Activated CD4-positive, alpha-beta T cell treated with anti-CD3 and anti-CD28 coated beads for 36 hours (primary cell): ENCODE measurements around the gene NFATC2. TPM values are rescaled to one million over a fixed set of nuclear protein-coding genes. Genes with fewer than 3 reads are reported as not detected.

Experiments used
- ATAC-seq: fragments of 200-7000 bp; cut with Tn5 transposase; one replicate; pipeline ENCODE4 v1.10.0; 2021; ENCODE audit warnings: mild to moderate bottlenecking, moderate library complexity
- CTCF ChIA-PET: fragments of 350-600 bp; sonication (Branson Sonifier 250); formaldehyde crosslinking; loops from one replicate; lab custom pipeline; 2021; ENCODE audit warnings: antibody characterized with exemption; lab: Charles Lee
- POLR2A ChIA-PET: fragments of 350-600 bp; sonication (Branson Sonifier 250); formaldehyde crosslinking; loops from one replicate; lab custom pipeline; 2021; ENCODE audit warnings: antibody characterized with exemption, inconsistent platforms; lab: Charles Lee
- DNase-seq: peaks from one replicate; pipeline ENCODE4 v3.0.0-alpha.2; 2020
- H3K27ac Mint-ChIP-seq: one replicate; pipeline ENCODE4 v1.8.0; 2021; ENCODE audit warnings: mixed read lengths
- H3K27me3 Mint-ChIP-seq: one replicate; pipeline ENCODE4 v1.8.0; 2021; ENCODE audit warnings: mixed read lengths
- H3K36me3 Mint-ChIP-seq: one replicate; pipeline ENCODE4 v1.8.0; 2021; ENCODE audit warnings: low read depth, mixed read lengths
- H3K4me1 Mint-ChIP-seq: one replicate; pipeline ENCODE4 v1.8.0; 2021; ENCODE audit warnings: mixed read lengths
- H3K4me3 Mint-ChIP-seq: one replicate; pipeline ENCODE4 v1.8.0; 2021; ENCODE audit warnings: mild to moderate bottlenecking, moderate library complexity, mixed read lengths
- H3K9me3 Mint-ChIP-seq: one replicate; pipeline ENCODE4 v1.8.0; 2021; ENCODE audit warnings: low read depth, mixed read lengths
- intact Hi-C, 2 experiments: fragments of 100-400 bp; cut with DNase I in 1 of 2; cut with micrococcal nuclease in 1 of 2; formaldehyde crosslinking; loops; one replicate each; pipeline versions ENCODE4 v1.14.2 to v1.15.1; 2022 to 2024; cut with DNase I, micrococcal nuclease
- total RNA-seq, 2 experiments: library from RNA; stranded (reverse); gene quantifications; one replicate each; pipeline ENCODE4 v1.2.3, GENCODE V29; 2021

NFATC2 gene
- total RNA-seq, 2 experiments from 2014 or later = 38.5 to 49.8 TPM

GRCh38 chr20:51412951-51413481 lies 129.5 kb downstream of the NFATC2 start:
- Mint-ChIP-seq H3K4me1 (peaks cover 76% of the 10 kb centered on the region), H3K27me3 (no peaks in the 10 kb centered on the region), H3K27ac (no peak overlapping the region), H3K4me3 (no peak overlapping the region), H3K36me3 (peaks cover 60% of the 10 kb centered on the region), H3K9me3 (no peaks in the 10 kb centered on the region)
- ATAC-seq (no peak), DNase-seq (no peak)
- ChIA-PET CTCF (interaction anchor here (0.9 kb wide), 1 partner anchor 183 kb away, joined by 3 read pairs; no protein-coding TSS in a partner anchor), POLR2A (interaction anchor here (0.6 kb wide), 1 partner anchor 45 kb away, joined by 3 read pairs; no protein-coding TSS in a partner anchor)
- intact Hi-C loops = no loop called here

GRCh38 chr20:51412333-51412871 lies 130.1 kb downstream of the NFATC2 start:
- POLR2A ChIA-PET = no interaction called here
- no peak overlapping the region for H3K4me3 Mint-ChIP-seq
- H3K4me1 Mint-ChIP-seq = peaks cover 72% of the 10 kb centered on the region
- no peaks in the 10 kb centered on the region for H3K9me3 Mint-ChIP-seq
- no peaks in the 10 kb centered on the region for H3K27me3 Mint-ChIP-seq
- peak overlapping the region; percentile 25 for H3K27ac Mint-ChIP-seq
- CTCF ChIA-PET = no interaction called here
- H3K36me3 Mint-ChIP-seq = peaks cover 60% of the 10 kb centered on the region
- intact Hi-C loops = no loop called here
- peak; percentile 23 for ATAC-seq
- no peak for DNase-seq

DNA sequence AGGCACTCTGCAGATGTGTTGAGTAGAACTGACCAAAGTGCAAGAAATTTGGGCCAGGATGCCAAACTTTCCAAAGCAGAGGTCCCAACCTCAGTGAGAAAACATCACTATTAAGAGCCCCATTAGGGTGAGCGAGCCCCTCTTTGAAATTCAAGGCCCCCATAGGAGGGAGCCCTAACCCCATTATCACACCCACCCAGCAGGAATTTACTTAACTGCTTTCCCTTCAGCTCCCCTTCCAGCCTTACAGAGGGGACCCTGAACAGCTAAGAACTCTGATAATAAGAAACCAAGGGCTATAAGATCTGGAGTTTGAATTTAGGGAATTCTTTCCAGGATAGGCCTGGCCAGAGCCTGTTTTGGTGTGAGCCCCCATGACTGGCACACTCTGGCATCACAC lies 130.6 kb downstream of the NFATC2 start:
- no peak overlapping the region for H3K4me3 Mint-ChIP-seq
- ChIA-PET POLR2A (no interaction called here), CTCF (no interaction called here)
- H3K4me1 Mint-ChIP-seq = peaks cover 72% of the 10 kb centered on the region
- H3K27me3 Mint-ChIP-seq = no peaks in the 10 kb centered on the region
- H3K9me3 Mint-ChIP-seq = no peaks in the 10 kb centered on the region
- ATAC-seq = no peak
- intact Hi-C loops = no loop called here
- H3K27ac Mint-ChIP-seq = peak overlapping the region; percentile 25
- peaks cover 58% of the 10 kb centered on the region for H3K36me3 Mint-ChIP-seq
- no peak for DNase-seq

DNA sequence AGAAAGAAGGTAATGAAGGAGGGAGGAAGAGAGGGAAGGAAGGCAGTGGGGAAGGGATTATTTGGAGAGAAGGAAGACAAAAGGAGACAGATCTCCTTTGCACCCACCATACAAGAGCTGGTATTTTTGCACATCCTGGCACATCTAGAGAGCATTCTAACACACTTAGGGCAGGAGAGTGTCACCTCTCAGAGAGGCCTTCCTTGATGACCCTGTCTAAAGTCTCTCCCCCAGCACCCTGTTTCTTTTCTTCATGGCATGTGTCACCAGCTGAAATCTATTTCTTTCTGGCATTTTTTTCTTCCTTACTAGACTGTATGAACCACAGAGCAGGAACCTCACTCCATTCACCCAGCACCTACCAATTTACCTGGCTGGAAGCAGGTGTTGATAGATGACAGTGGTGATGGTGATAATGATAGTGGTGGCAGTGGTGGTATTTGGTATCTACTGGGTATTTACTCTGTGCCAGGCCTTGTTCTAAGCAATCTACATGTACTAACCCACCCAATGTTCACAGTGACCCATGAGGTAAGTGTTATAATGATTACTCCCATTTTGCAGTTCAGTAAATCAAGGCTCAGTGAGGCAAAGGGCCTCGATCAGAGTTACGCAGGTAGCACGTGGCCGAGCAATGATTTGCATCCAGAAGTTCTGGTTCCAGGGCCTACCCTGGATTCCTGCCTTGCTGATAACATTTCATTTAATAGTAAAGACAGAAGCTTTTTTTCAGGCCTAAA lies 131.8 kb downstream of the NFATC2 start:
- intact Hi-C loops = no loop called here
- ChIA-PET POLR2A (no interaction called here), CTCF (no interaction called here)
- ATAC-seq (no peak), DNase-seq (no peak)
- no peaks in the 10 kb centered on the region for H3K27me3 Mint-ChIP-seq
- H3K27ac Mint-ChIP-seq = peak overlapping the region; percentile 59
- H3K36me3 Mint-ChIP-seq = peaks cover 59% of the 10 kb centered on the region
- H3K9me3 Mint-ChIP-seq = no peaks in the 10 kb centered on the region
- H3K4me3 Mint-ChIP-seq = no peak overlapping the region
- H3K4me1 Mint-ChIP-seq = peaks cover 74% of the 10 kb centered on the region

GRCh38 chr20:51409192-51409880 lies 133.2 kb downstream of the NFATC2 start:
- ChIA-PET POLR2A (no interaction called here), CTCF (no interaction called here)
- no peaks in the 10 kb centered on the region for H3K27me3 Mint-ChIP-seq
- no peak overlapping the region for H3K4me3 Mint-ChIP-seq
- intact Hi-C loops = no loop called here
- ATAC-seq (no peak), DNase-seq (no peak)
- H3K36me3 Mint-ChIP-seq = peaks cover 64% of the 10 kb centered on the region
- no peaks in the 10 kb centered on the region for H3K9me3 Mint-ChIP-seq
- H3K4me1 Mint-ChIP-seq = peaks cover 75% of the 10 kb centered on the region
- H3K27ac Mint-ChIP-seq = peak overlapping the region; percentile 63

GRCh38 chr20:51404297-51405060 lies 138.0 kb downstream of the NFATC2 start:
- ChIA-PET CTCF (interaction anchor here (0.6 to 2.1 kb wide), 9 partner anchors 18 to 250 kb away, joined by 3 to 10 read pairs (median 4); no protein-coding TSS in a partner anchor), POLR2A (interaction anchor here (0.7 to 1.9 kb wide), 12 partner anchors 9 to 193 kb away, joined by 3 to 11 read pairs (median 4); no protein-coding TSS in a partner anchor)
- DNase-seq (peak; percentile 94), ATAC-seq (peak; percentile 81)
- Mint-ChIP-seq H3K27ac (peak overlapping the region; percentile 96), H3K4me3 (peak overlapping the region; percentile 1), H3K4me1 (peaks cover 89% of the 10 kb centered on the region), H3K27me3 (no peaks in the 10 kb centered on the region), H3K9me3 (no peaks in the 10 kb centered on the region), H3K36me3 (peaks cover 71% of the 10 kb centered on the region)
- intact Hi-C loops = loop anchor here (1.0 to 5.0 kb wide), 9 partner anchors 18 to 1067 kb away; partner anchors contain the start of gene NFATC2 (in 1 of the 2)

GRCh38 chr20:51403466-51404220 lies 138.9 kb downstream of the NFATC2 start:
- peaks cover 91% of the 10 kb centered on the region for H3K4me1 Mint-ChIP-seq
- POLR2A ChIA-PET = interaction anchor here (0.7 to 1.9 kb wide), 5 partner anchors 77 to 127 kb away, joined by 3 to 6 read pairs (median 3); no protein-coding TSS in a partner anchor

DNA sequence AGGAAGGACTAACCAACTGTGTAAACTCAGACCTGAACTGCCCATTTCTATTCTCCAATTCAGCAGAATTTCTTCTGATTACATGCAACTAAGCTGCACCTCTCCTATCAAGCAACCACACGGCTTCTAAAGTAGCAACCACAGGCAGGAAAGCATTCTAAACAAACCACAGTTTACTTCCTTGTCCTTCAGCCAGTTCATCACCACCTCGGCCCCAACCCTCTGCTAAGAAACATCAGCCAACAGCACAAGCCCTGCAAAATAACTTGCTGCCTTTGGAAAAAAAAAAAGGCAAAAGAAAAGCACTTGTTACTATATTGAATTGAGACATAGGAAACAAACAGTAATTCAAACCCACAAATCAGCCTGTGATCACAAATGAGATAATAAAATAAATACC lies 140.3 kb downstream of the NFATC2 start:
- H3K27me3 Mint-ChIP-seq = no peaks in the 10 kb centered on the region

More at GRCh38 chr20:51403466-51404220, 138.9 kb downstream of the NFATC2 start:
- CTCF ChIA-PET = interaction anchor here (0.5 to 2.1 kb wide), 4 partner anchors 17 to 222 kb away, joined by 3 to 10 read pairs (median 4); no protein-coding TSS in a partner anchor
- intact Hi-C loops = loop anchor here (1.0 to 5.0 kb wide), 5 partner anchors 17 to 1066 kb away; no protein-coding TSS in a partner anchor
- Mint-ChIP-seq H3K27me3 (no peaks in the 10 kb centered on the region), H3K9me3 (no peaks in the 10 kb centered on the region), H3K4me3 (peak overlapping the region; percentile 1), H3K27ac (peak overlapping the region; percentile 96), H3K36me3 (peaks cover 71% of the 10 kb centered on the region)
- DNase-seq (no peak), ATAC-seq (no peak)

GRCh38 chr20:51401496-51401895 lies 141.0 kb downstream of the NFATC2 start:
- peaks cover 72% of the 10 kb centered on the region for H3K36me3 Mint-ChIP-seq
- peak overlapping the region; percentile 98 for H3K27ac Mint-ChIP-seq
- H3K4me1 Mint-ChIP-seq = peaks cover 82% of the 10 kb centered on the region
- ChIA-PET CTCF (interaction anchor here (0.5 to 0.8 kb wide), 5 partner anchors 30 to 451 kb away, joined by 3 to 4 read pairs (median 3); no protein-coding TSS in a partner anchor), POLR2A (interaction anchor here (1.0 kb wide), 1 partner anchor 14 kb away, joined by 3 read pairs; no protein-coding TSS in a partner anchor)
- H3K27me3 Mint-ChIP-seq = no peaks in the 10 kb centered on the region
- intact Hi-C loops = loop anchor here (2.0 to 5.0 kb wide), 4 partner anchors 69 to 1064 kb away; no protein-coding TSS in a partner anchor
- no peak overlapping the region for H3K4me3 Mint-ChIP-seq
- ATAC-seq (no peak), DNase-seq (no peak)
- no peaks in the 10 kb centered on the region for H3K9me3 Mint-ChIP-seq

More for the DNA sequence above, 140.3 kb downstream of the NFATC2 start:
- Mint-ChIP-seq H3K4me1 (peaks cover 89% of the 10 kb centered on the region), H3K36me3 (peaks cover 77% of the 10 kb centered on the region), H3K4me3 (peak overlapping the region; percentile 3), H3K9me3 (no peaks in the 10 kb centered on the region), H3K27ac (peak overlapping the region; percentile 98)
- DNase-seq (peak; percentile 45), ATAC-seq (no peak)
- CTCF ChIA-PET = interaction anchor here (0.5 kb wide), 1 partner anchor 31 kb away, joined by 3 read pairs; no protein-coding TSS in a partner anchor
- POLR2A ChIA-PET = no interaction called here
- intact Hi-C loops = loop anchor here in 1 of 2 experiments (5.0 kb wide), 2 partner anchors 340 to 1065 kb away; no protein-coding TSS in a partner anchor
